Retinal pigment epithelial cell (primary cell): ENCODE data around the gene TMTC3.

Experiments
- DNase-seq: peaks from one replicate; pipeline ENCODE4 v3.0.0-alpha.2; 2010; ENCODE audit warnings: low read depth
- H3K4me3 ChIP-seq: 2 replicates; pipeline ENCODE4 v1.5.1; 2011; ENCODE audit warnings: mild to moderate bottlenecking, low read length, control low read depth, moderate library complexity
- TF ChIP-seq, protein P1 (sequence below): conservative IDR thresholded peaks from 2 replicates; pipeline ENCODE4 v1.5.1; 2011; ENCODE audit warnings: low read depth, low read length, control low read depth, inconsistent platforms

The TMTC3 gene

GRCh38 chr12:88218293-88218692 lies 76.2 kb downstream of the TMTC3 start:
- DNase-seq: no peak
- TF ChIP-seq, protein P1, sequence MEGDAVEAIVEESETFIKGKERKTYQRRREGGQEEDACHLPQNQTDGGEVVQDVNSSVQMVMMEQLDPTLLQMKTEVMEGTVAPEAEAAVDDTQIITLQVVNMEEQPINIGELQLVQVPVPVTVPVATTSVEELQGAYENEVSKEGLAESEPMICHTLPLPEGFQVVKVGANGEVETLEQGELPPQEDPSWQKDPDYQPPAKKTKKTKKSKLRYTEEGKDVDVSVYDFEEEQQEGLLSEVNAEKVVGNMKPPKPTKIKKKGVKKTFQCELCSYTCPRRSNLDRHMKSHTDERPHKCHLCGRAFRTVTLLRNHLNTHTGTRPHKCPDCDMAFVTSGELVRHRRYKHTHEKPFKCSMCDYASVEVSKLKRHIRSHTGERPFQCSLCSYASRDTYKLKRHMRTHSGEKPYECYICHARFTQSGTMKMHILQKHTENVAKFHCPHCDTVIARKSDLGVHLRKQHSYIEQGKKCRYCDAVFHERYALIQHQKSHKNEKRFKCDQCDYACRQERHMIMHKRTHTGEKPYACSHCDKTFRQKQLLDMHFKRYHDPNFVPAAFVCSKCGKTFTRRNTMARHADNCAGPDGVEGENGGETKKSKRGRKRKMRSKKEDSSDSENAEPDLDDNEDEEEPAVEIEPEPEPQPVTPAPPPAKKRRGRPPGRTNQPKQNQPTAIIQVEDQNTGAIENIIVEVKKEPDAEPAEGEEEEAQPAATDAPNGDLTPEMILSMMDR: no peak
- H3K4me3 ChIP-seq: no peak overlapping the region

DNA sequence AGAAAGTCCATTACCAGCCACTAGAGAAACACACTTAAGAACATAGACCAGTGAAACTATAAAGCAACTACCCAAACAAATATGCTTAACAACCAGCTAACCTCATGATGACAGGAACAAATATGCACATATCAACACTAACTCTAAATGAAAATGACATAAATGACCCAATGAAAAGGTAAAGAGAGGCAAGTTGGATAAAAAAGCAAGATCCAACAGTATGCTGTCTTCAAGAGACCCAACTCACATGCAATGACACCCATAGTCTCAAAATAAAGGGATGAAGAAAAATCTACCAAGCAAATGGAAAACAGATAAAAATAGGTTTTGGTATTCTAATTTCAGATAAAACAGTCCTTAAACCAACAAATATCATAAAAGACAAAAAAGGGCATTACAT lies 77.8 kb downstream of the TMTC3 start:
- H3K4me3 ChIP-seq: no peak overlapping the region
- DNase-seq: no peak
- TF ChIP-seq, protein P1: no peak

DNA sequence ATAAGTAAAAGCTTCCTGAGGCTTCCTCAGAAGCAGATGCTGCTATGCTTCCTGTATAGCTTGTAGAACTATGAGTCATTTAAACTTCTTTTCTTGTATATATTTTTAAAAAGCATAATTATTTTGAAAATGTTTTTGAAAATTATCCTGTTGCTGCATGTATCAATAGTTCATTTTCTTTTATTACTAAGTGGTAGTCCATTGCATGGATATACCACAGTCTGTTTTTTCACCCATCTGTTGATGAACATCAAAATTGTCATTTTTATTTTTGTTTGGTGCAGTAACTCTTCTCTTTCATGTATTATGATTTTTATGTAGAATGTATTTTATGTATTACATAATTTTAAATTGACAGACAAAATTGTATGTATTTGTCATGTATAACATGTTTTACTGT lies 81.4 kb downstream of the TMTC3 start:
- H3K4me3 ChIP-seq: no peak overlapping the region
- DNase-seq: no peak
- TF ChIP-seq, protein P1: no peak

DNA sequence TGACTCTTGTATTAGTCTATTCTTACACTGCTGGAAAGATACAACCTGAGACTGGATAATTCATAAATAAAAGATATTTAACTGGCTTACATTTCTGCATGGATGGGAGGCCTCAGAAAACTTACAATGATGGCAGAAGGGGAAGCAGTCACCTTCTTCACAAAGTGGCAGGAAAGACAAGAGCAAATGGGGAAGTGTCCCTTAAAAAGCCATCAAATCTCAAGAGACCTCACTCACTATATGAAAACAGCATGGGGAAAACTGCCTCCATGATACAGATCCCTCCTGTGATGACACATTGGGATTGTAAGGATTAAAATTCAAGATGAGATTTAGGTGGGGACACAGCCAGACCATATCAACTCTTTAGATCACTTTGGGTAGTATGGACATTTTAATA lies 83.7 kb downstream of the TMTC3 start:
- no peak for DNase-seq
- TF ChIP-seq, protein P1: no peak
- H3K4me3 ChIP-seq: no peak overlapping the region

GRCh38 chr12:88227263-88227662 lies 85.2 kb downstream of the TMTC3 start:
- DNase-seq: no peak
- TF ChIP-seq, protein P1: no peak
- H3K4me3 ChIP-seq: no peak overlapping the region

DNA sequence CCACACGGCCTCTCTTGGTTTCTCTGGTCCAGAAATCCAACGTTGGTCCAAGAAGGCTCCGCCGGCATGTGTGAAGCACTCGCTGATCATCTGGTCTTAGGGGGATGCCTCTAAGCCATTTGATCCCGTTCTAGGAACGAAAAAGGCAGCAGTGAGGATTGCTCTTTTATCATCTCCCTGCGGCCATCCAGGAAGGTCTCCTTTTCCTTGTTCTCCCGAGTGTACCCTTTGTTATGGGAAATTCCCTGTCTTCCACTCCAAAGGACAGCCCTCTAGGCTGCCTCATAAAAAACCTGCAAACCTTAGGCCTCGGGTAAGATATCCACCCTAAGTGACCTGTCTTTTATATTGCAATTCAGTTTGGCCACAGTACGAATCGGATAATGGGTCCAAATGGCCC lies 85.8 kb downstream of the TMTC3 start:
- no peak for DNase-seq
- TF ChIP-seq, protein P1: no peak
- no peak overlapping the region for H3K4me3 ChIP-seq

DNA sequence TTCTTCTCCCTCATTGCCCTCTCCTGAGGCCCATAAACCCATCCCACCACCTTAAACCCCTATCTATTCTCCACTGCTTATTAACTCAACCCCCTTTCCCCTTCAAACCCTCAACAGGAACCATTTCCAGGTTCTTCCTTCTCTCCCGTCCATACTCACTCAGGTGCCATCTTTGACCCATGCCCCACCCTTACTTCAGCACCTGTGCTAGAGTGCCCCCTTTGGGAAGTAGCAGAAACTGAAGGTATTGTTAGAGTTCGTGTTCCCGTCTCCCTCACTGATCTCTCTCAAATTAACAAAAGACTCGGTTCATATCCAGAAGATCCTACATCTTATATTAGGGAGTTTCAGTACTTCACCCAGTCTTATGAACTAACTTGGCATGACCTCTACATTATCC lies 86.6 kb downstream of the TMTC3 start:
- H3K4me3 ChIP-seq: no peak overlapping the region
- TF ChIP-seq, protein P1: no peak
- DNase-seq: no peak
